WTC11 (cell line): Measurements from ENCODE around the gene EME2. TPM values are rescaled to one million over a fixed set of nuclear protein-coding genes. Genes with fewer than 3 reads are reported as not detected.
"Not testable (repeated sequence)": the region's sequence is repeated elsewhere in the genome, so short reads cannot be mapped to it uniquely, and the experiment has no call there.

Experiments used
- ATAC-seq: fragments of 200-7000 bp; cut with Tn5 transposase; 2 replicates; pipeline ENCODE4 v1.10.0; 2021; ENCODE audit warnings: mild to moderate bottlenecking, moderate library complexity
- CTCF ChIA-PET: fragments of 300-600 bp; sonication (Branson Sonifier 250); formaldehyde crosslinking; loops from one replicate; lab custom pipeline; 2021; ENCODE audit warnings: antibody characterized with exemption; lab: Charles Lee
- POLR2A ChIA-PET: fragments of 350-600 bp; sonication (Branson Sonifier 250); formaldehyde crosslinking; loops from one replicate; lab custom pipeline; 2021; ENCODE audit warnings: antibody characterized with exemption; lab: Charles Lee
- DNase-seq: peaks from one replicate; pipeline ENCODE4 v3.0.0; 2021; ENCODE audit warnings: low spot score
- H3K27ac Mint-ChIP-seq: 2 replicates; pipeline ENCODE4 v1.8.0; 2021; ENCODE audit warnings: mixed read lengths
- H3K27me3 Mint-ChIP-seq: 2 replicates; pipeline ENCODE4 v1.8.0; 2021; ENCODE audit warnings: low read depth, mild to moderate bottlenecking, moderate library complexity, mixed read lengths
- H3K36me3 Mint-ChIP-seq: 2 replicates; pipeline ENCODE4 v1.8.0; 2021; ENCODE audit warnings: mixed read lengths
- H3K4me1 Mint-ChIP-seq: 2 replicates; pipeline ENCODE4 v1.8.0; 2022; ENCODE audit warnings: mixed read lengths
- H3K4me3 Mint-ChIP-seq: 2 replicates; pipeline ENCODE4 v1.8.0; 2021; ENCODE audit warnings: mild to moderate bottlenecking, moderate library complexity, mixed read lengths
- H3K9me3 Mint-ChIP-seq: 2 replicates; pipeline ENCODE4 v1.8.0; 2021; ENCODE audit warnings: mixed read lengths
- ATF2 ChIP-seq: sonication (generic); formaldehyde crosslinking; IDR thresholded peaks from 2 replicates; pipeline ENCODE4 v1.8.1; 2022; ENCODE audit warnings: low read depth, missing genetic modification reagents, borderline replicate concordance
- ATF3 ChIP-seq: sonication (generic); formaldehyde crosslinking; conservative IDR thresholded peaks from 2 replicates; pipeline ENCODE4 v1.8.1; 2022; ENCODE audit warnings: mild to moderate bottlenecking, missing genetic modification reagents
- EMX1 ChIP-seq: fragments of 250-450 bp; sonication (Bioruptor Pico); IDR thresholded peaks from 2 replicates; pipeline ENCODE4 v1.8.0; 2021; ENCODE audit warnings: mild to moderate bottlenecking
- ESRRA ChIP-seq: sonication (generic); formaldehyde crosslinking; IDR thresholded peaks from 2 replicates; pipeline ENCODE4 v1.8.1; 2022; ENCODE audit warnings: mild to moderate bottlenecking, missing genetic modification reagents, borderline replicate concordance
- GABPB1 ChIP-seq: sonication (generic); formaldehyde crosslinking; IDR thresholded peaks from 2 replicates; pipeline ENCODE4 v1.8.1; 2023; ENCODE audit warnings: mild to moderate bottlenecking, missing genetic modification reagents
- GTF2I ChIP-seq: fragments of 250-450 bp; sonication (Bioruptor Pico); conservative IDR thresholded peaks from 2 replicates; pipeline ENCODE4 v1.4.0; 2021; ENCODE audit warnings: mild to moderate bottlenecking
- IRF1 ChIP-seq: sonication (generic); formaldehyde crosslinking; IDR thresholded peaks from 2 replicates; pipeline ENCODE4 v1.8.0; 2023; ENCODE audit warnings: missing genetic modification reagents
- JAZF1 ChIP-seq: fragments of 250-450 bp; sonication (Bioruptor Pico); IDR thresholded peaks from 2 replicates; pipeline ENCODE4 v1.9.0; 2021; ENCODE audit warnings: moderate library complexity, mild to moderate bottlenecking, inconsistent platforms
- NFE2L1 ChIP-seq: sonication (generic); formaldehyde crosslinking; IDR thresholded peaks from 2 replicates; pipeline ENCODE4 v1.8.1; 2023; ENCODE audit warnings: missing genetic modification reagents
- NR1H2 ChIP-seq: sonication (generic); formaldehyde crosslinking; IDR thresholded peaks from 2 replicates; pipeline ENCODE4 v1.9.0; 2021; ENCODE audit warnings: mild to moderate bottlenecking, moderate library complexity, missing genetic modification reagents
- SOX15 ChIP-seq: fragments of 250-450 bp; sonication (Bioruptor Pico); IDR thresholded peaks from 2 replicates; pipeline ENCODE4 v1.9.0; 2021; ENCODE audit warnings: mild to moderate bottlenecking
- TCF7 ChIP-seq: sonication (generic); formaldehyde crosslinking; IDR thresholded peaks from 2 replicates; pipeline ENCODE4 v1.8.0; 2022; ENCODE audit warnings: mild to moderate bottlenecking, low read depth, missing genetic modification reagents, moderate library complexity
- TEAD4 ChIP-seq: sonication (generic); formaldehyde crosslinking; IDR thresholded peaks from 2 replicates; pipeline ENCODE4 v1.8.0; 2022; ENCODE audit warnings: mild to moderate bottlenecking, missing genetic modification reagents
- ZNF138 ChIP-seq: sonication (generic); formaldehyde crosslinking; conservative IDR thresholded peaks from 2 replicates; pipeline ENCODE4 v1.8.1; 2022; ENCODE audit warnings: mild to moderate bottlenecking, moderate library complexity, missing genetic modification reagents
- ZNF219 ChIP-seq: sonication (generic); formaldehyde crosslinking; IDR thresholded peaks from 2 replicates; pipeline ENCODE4 v1.8.0; 2023; ENCODE audit warnings: missing genetic modification reagents, mild to moderate bottlenecking, borderline replicate concordance
- total RNA-seq: library from RNA; stranded (reverse); gene quantifications from 3 replicates; pipeline ENCODE4 v1.2.3, GENCODE V29; 2021
- TF ChIP-seq, protein P1 (sequence below): sonication (generic); formaldehyde crosslinking; IDR thresholded peaks from 2 replicates; pipeline ENCODE4 v1.8.1; 2023; ENCODE audit warnings: mild to moderate bottlenecking, missing genetic modification reagents
- TF ChIP-seq, protein P2 (sequence below): sonication (generic); formaldehyde crosslinking; IDR thresholded peaks from 2 replicates; pipeline ENCODE4 v1.8.1; 2022; ENCODE audit warnings: low read depth, mild to moderate bottlenecking, moderate library complexity, missing genetic modification reagents, borderline replicate concordance
- TF ChIP-seq, protein P3 (sequence below): sonication (generic); formaldehyde crosslinking; IDR thresholded peaks from 2 replicates; pipeline ENCODE4 v1.8.0; 2022; ENCODE audit warnings: mild to moderate bottlenecking, missing genetic modification reagents
- TF ChIP-seq, protein P4 (sequence below): sonication (generic); formaldehyde crosslinking; IDR thresholded peaks from 2 replicates; pipeline ENCODE4 v1.8.1; 2023; ENCODE audit warnings: mild to moderate bottlenecking, moderate library complexity, missing genetic modification reagents

Gene EME2
- total RNA-seq, 1 experiment from 2014 or later: 23.2 TPM

- TF ChIP-seq NFE2L1 (CRISPR knock-in tag): no peak
- no peak for TF ChIP-seq ATF3 (CRISPR knock-in tag)
- TF ChIP-seq SOX15 (CRISPR knock-in tag): no peak
- TF ChIP-seq TEAD4: no peak
- no peak for TF ChIP-seq EMX1
- TF ChIP-seq ZNF219 (CRISPR knock-in tag): no peak
- no peak for TF ChIP-seq TCF7 (CRISPR knock-in tag)
- TF ChIP-seq, protein P1, sequence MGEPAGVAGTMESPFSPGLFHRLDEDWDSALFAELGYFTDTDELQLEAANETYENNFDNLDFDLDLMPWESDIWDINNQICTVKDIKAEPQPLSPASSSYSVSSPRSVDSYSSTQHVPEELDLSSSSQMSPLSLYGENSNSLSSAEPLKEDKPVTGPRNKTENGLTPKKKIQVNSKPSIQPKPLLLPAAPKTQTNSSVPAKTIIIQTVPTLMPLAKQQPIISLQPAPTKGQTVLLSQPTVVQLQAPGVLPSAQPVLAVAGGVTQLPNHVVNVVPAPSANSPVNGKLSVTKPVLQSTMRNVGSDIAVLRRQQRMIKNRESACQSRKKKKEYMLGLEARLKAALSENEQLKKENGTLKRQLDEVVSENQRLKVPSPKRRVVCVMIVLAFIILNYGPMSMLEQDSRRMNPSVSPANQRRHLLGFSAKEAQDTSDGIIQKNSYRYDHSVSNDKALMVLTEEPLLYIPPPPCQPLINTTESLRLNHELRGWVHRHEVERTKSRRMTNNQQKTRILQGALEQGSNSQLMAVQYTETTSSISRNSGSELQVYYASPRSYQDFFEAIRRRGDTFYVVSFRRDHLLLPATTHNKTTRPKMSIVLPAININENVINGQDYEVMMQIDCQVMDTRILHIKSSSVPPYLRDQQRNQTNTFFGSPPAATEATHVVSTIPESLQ (CRISPR knock-in tag): no peak
- no peak for TF ChIP-seq NR1H2 (CRISPR knock-in tag)
- TF ChIP-seq ZNF138 (CRISPR knock-in tag): no peak
- no peak for TF ChIP-seq ESRRA (CRISPR knock-in tag)
- TF ChIP-seq GTF2I: no peak
- no peak for TF ChIP-seq IRF1
- TF ChIP-seq GABPB1 (CRISPR knock-in tag): no peak
- TF ChIP-seq, protein P2, sequence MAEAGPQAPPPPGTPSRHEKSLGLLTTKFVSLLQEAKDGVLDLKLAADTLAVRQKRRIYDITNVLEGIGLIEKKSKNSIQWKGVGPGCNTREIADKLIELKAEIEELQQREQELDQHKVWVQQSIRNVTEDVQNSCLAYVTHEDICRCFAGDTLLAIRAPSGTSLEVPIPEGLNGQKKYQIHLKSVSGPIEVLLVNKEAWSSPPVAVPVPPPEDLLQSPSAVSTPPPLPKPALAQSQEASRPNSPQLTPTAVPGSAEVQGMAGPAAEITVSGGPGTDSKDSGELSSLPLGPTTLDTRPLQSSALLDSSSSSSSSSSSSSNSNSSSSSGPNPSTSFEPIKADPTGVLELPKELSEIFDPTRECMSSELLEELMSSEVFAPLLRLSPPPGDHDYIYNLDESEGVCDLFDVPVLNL (CRISPR knock-in tag): no peak
- TF ChIP-seq JAZF1 (CRISPR knock-in tag): no peak
- no peak for TF ChIP-seq ATF2 (CRISPR knock-in tag)
- TF ChIP-seq, all 79 proteins: peak for 0
- POLR2A ChIA-PET: no interaction called here
- CTCF ChIA-PET: interaction anchor here (1.1 to 1.7 kb wide), 2 partner anchors 9 to 26 kb away, joined by 4 to 11 read pairs; partner anchors contain the start of gene MAPK8IP3
- Mint-ChIP-seq H3K27me3 (no peaks in the 10 kb centered on the region; the same call in 1 of the 2 replicates), H3K4me1 (no peaks in the 10 kb centered on the region), H3K27ac (no peak overlapping the region), H3K9me3 (no peaks in the 10 kb centered on the region), H3K4me3 (no peak overlapping the region), H3K36me3 (peaks cover 7% of the 10 kb centered on the region)
- DNase-seq (no peak), ATAC-seq (no peak)
Measured at GRCh38 chr16:1732071-1732470, 40.5 kb upstream of the EME2 start.

GRCh38 chr16:1732551-1732987, 40.0 kb upstream of the EME2 start:
- not testable (repeated sequence) for H3K27me3 Mint-ChIP-seq, H3K4me1 Mint-ChIP-seq

DNA sequence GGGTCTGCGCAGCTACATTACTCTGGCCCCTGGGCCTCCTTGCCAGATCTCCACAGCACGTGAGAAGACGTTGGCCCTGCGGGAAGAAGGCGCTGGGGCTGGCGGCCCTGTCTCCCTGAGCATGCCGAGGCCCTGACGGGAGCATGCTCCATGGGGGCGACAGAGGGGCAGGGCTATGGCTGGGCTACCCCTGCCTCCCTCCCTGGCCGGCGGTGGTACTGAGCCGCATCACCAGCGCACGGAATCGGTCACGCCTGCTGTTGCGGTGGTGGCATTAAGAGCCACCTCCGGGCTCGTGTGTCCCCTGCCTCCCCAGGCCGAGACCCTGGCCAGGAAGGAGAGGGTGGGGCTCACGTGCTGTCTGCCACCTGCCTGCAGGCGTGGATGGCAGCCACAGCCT, 38.5 kb upstream of the EME2 start:
- Mint-ChIP-seq H3K4me1 (no peaks in the 10 kb centered on the region), H3K9me3 (no peaks in the 10 kb centered on the region), H3K27me3 (no peaks in the 10 kb centered on the region; the same call in 1 of the 2 replicates), H3K4me3 (no peak overlapping the region), H3K36me3 (peaks cover 4% of the 10 kb centered on the region)
- CTCF ChIA-PET: no interaction called here
- DNase-seq: no peak
- no peak for ATAC-seq
- POLR2A ChIA-PET: no interaction called here
- TF ChIP-seq, protein P3, sequence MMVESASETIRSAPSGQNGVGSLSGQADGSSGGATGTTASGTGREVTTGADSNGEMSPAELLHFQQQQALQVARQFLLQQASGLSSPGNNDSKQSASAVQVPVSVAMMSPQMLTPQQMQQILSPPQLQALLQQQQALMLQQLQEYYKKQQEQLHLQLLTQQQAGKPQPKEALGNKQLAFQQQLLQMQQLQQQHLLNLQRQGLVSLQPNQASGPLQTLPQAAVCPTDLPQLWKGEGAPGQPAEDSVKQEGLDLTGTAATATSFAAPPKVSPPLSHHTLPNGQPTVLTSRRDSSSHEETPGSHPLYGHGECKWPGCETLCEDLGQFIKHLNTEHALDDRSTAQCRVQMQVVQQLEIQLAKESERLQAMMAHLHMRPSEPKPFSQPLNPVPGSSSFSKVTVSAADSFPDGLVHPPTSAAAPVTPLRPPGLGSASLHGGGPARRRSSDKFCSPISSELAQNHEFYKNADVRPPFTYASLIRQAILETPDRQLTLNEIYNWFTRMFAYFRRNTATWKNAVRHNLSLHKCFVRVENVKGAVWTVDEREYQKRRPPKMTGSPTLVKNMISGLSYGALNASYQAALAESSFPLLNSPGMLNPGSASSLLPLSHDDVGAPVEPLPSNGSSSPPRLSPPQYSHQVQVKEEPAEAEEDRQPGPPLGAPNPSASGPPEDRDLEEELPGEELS: no peak
- TF ChIP-seq TEAD4: no peak
- TF ChIP-seq NFE2L1 (CRISPR knock-in tag): no peak
- TF ChIP-seq, protein P4, sequence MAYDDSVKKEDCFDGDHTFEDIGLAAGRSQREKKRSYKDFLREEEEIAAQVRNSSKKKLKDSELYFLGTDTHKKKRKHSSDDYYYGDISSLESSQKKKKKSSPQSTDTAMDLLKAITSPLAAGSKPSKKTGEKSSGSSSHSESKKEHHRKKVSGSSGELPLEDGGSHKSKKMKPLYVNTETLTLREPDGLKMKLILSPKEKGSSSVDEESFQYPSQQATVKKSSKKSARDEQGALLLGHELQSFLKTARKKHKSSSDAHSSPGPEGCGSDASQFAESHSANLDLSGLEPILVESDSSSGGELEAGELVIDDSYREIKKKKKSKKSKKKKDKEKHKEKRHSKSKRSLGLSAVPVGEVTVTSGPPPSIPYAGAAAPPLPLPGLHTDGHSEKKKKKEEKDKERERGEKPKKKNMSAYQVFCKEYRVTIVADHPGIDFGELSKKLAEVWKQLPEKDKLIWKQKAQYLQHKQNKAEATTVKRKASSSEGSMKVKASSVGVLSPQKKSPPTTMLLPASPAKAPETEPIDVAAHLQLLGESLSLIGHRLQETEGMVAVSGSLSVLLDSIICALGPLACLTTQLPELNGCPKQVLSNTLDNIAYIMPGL (CRISPR knock-in tag): no peak
- TF ChIP-seq, all 79 proteins: peak for 0
- H3K27ac Mint-ChIP-seq: no peak overlapping the region

More at GRCh38 chr16:1732551-1732987, 40.0 kb upstream of the EME2 start:
- H3K9me3 Mint-ChIP-seq, H3K4me3 Mint-ChIP-seq, POLR2A ChIA-PET, H3K36me3 Mint-ChIP-seq, ATAC-seq, DNase-seq, H3K27ac Mint-ChIP-seq: not testable (repeated sequence)
- CTCF ChIA-PET: interaction anchor here (1.1 to 1.7 kb wide), 2 partner anchors 9 to 27 kb away, joined by 4 to 11 read pairs; partner anchors contain the start of gene MAPK8IP3
